Tibial nerve (tissue), 4 donors: ENCODE data around the gene ZNF438. TPM values are rescaled to one million over a fixed set of nuclear protein-coding genes. Genes with fewer than 3 reads are reported as not detected.
A peak's percentile ranks its signal among the peaks of the same experiment; 100 is the strongest.
"Not testable (repeated sequence)": the region's sequence is repeated elsewhere in the genome, so short reads cannot be mapped to it uniquely, and the experiment has no call there.

Experiments used
- DNase-seq, 2 donors: peaks; one replicate each; pipeline ENCODE4 v3.0.0-alpha.2; 2019; ENCODE audit warnings: low spot score in 2 of 2
- H3K27ac ChIP-seq, 4 donors: fragments of 200-600 bp; sonication (generic) in 3 of 4; one replicate each; pipeline ENCODE4 v1.5.1; 2017 to 2019; ENCODE audit warnings: mild to moderate bottlenecking in 1 of 4
- H3K27me3 ChIP-seq, 2 donors: fragments of 200-600 bp; sonication (generic) in 1 of 2; one replicate each; pipeline versions ENCODE4 v1.5.1 to v1.6.0; 2017 to 2019
- H3K36me3 ChIP-seq, 3 donors: fragments of 200-600 bp; sonication (generic); one replicate each; pipeline ENCODE4 v1.5.1; 2018 to 2019
- H3K4me1 ChIP-seq, 4 donors: fragments of 200-600 bp; sonication (generic) in 3 of 4; one replicate each; pipeline ENCODE4 v1.5.1; 2017 to 2019
- H3K4me3 ChIP-seq, 4 donors: fragments of 200-600 bp; sonication (generic) in 3 of 4; one replicate each; pipeline ENCODE4 v1.5.1; 2017 to 2019; ENCODE audit warnings: mild to moderate bottlenecking in 1 of 4, moderate library complexity in 1 of 4
- H3K9me3 ChIP-seq, 4 donors: fragments of 200-600 bp; sonication (generic) in 3 of 4; one replicate each; pipeline ENCODE4 v1.5.1; 2017 to 2019
- EP300 ChIP-seq, 2 donors: sonication (generic); formaldehyde crosslinking; IDR thresholded peaks; one replicate each; pipeline ENCODE4 v1.6.1; 2017; ENCODE audit warnings: antibody characterized with exemption in 2 of 2, mild to moderate bottlenecking in 1 of 2
- POLR2A ChIP-seq, 2 donors: fragments of 450-650 bp; IDR thresholded peaks; one replicate each; pipeline ENCODE4 v1.6.1; 2017; ENCODE audit warnings: antibody characterized with exemption in 2 of 2, mild to moderate bottlenecking in 2 of 2, moderate library complexity in 2 of 2
- WGBS, 2 donors: methylation state at CpG; one replicate each; pipeline ENCODE4 v1.1.5; 2018; 5-methylcytosine and 5-hydroxymethylcytosine counted together
- total RNA-seq, 4 donors: library from RNA; depleted of rRNA; stranded (reverse); fragments of >200 nt; gene quantifications; one replicate each; pipeline ENCODE4 v1.1.0, GENCODE V29; 2016
- TF ChIP-seq, protein P1 (sequence below), 5 experiments: fragments of 200-600 bp in 3 of 5; fragments of 450-650 bp in 2 of 5; sonication (generic) in 3 of 5; IDR thresholded peaks; one replicate each; pipeline ENCODE4 v1.5.1; 2016 to 2019; ENCODE audit warnings: antibody characterized with exemption in 5 of 5, mild to moderate bottlenecking in 3 of 5, moderate library complexity in 2 of 5

ZNF438 gene
- total RNA-seq, 4 donors from 2014 or later, result 10.8 to 26.5 (median 19.7) TPM

DNA sequence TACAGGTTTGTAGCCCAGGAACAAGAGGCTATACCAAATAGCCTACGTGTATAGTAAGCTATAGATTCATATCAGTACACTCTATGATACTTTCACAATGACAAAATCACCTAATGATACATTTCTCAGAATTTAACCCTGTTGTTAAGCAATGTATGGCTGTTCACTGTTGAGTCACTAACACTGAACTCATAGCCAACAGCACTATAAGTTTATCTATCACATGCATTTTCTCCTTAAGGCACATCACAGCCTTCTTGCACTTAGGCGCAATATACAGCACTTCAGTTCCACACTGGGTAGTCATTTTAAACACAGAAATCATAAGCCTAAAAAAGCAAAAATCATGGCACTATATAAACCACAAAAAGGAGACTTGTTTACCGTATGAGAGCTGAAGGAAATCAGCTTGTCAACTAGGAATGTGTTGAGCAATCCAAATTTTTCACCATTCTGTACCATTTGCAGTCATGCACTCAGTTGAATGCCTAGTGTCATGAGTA is 45.6 kb downstream of the ZNF438 start:
- Histone ChIP-seq H3K27ac (peak overlapping the region in 1 of 4 donors; percentile 81), H3K9me3 (no peaks in the 10 kb centered on the region), H3K36me3 (no peaks in the 10 kb centered on the region), H3K4me3 (no peak overlapping the region), H3K4me1 (peaks cover 0 to 47% (median 4%) of the 10 kb centered on the region in 4 donors), H3K27me3 (no peaks in the 10 kb centered on the region)
- DNase-seq, result no peak
- WGBS, 2 donors, result 73 to 75% methylated on average over 3 of the region's 3 CpGs
- TF ChIP-seq POLR2A (IDR thresholded peaks at IDR 0.05) (no peak), EP300 (IDR thresholded peaks at IDR 0.05) (no peak)
- TF ChIP-seq, protein P1, sequence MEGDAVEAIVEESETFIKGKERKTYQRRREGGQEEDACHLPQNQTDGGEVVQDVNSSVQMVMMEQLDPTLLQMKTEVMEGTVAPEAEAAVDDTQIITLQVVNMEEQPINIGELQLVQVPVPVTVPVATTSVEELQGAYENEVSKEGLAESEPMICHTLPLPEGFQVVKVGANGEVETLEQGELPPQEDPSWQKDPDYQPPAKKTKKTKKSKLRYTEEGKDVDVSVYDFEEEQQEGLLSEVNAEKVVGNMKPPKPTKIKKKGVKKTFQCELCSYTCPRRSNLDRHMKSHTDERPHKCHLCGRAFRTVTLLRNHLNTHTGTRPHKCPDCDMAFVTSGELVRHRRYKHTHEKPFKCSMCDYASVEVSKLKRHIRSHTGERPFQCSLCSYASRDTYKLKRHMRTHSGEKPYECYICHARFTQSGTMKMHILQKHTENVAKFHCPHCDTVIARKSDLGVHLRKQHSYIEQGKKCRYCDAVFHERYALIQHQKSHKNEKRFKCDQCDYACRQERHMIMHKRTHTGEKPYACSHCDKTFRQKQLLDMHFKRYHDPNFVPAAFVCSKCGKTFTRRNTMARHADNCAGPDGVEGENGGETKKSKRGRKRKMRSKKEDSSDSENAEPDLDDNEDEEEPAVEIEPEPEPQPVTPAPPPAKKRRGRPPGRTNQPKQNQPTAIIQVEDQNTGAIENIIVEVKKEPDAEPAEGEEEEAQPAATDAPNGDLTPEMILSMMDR (IDR thresholded peaks at IDR 0.05), result no peak

GRCh38 chr10:30985512-30985911 is 46.2 kb downstream of the ZNF438 start:
- no peak for DNase-seq
- Histone ChIP-seq H3K4me1 (peaks cover 0 to 52% (median 6%) of the 10 kb centered on the region in 4 donors), H3K9me3 (no peaks in the 10 kb centered on the region), H3K4me3 (no peak overlapping the region), H3K27ac (peak overlapping the region in 2 of 4 donors; percentile 73 to 81), H3K36me3 (no peaks in the 10 kb centered on the region), H3K27me3 (no peaks in the 10 kb centered on the region)
- TF ChIP-seq POLR2A (IDR thresholded peaks at IDR 0.05), result no peak
- no peak for TF ChIP-seq EP300 (IDR thresholded peaks at IDR 0.05)
- TF ChIP-seq, protein P1 (IDR thresholded peaks at IDR 0.05), result no peak
- WGBS, 2 donors, result 62 to 63% methylated on average over 1 of the region's 1 CpG

DNA sequence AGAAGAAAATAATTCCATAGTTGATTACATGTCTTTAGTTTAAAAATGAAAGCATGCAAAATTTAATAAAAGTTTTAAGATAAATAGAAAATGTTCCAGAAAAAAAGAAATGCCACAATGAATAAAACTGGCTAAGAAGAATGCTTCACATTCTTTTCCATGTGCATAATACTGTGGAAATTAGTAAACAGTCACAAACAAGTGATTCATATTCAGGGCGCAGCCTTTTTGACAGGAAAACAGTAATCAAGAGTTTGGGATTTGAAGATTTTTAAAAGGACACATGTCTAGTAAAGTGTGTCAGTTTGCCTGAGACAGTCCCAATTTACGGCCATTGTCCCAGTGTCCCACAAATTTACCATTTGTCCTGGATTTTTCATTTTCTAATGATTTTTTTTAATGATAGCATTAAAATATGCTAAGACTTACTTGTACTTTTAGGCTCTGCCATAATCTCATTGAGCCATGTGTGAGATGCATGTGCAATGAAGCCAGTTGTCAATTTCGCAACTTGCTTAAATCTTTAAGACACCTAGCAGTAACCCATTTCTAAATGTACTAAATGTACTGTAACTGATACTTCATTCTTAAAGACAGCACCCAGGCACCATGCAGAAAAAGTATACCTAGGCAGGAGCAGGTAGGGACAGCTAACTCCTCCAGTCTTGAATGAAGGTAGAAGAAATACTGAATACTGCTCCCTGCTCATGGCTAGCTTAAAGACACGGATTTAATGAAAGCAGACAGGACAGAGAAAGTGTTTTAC is 46.9 kb downstream of the ZNF438 start:
- 65 to 66% methylated on average over 4 of the region's 4 CpGs for WGBS, 2 donors
- peaks cover 0 to 55% (median 6%) of the 10 kb centered on the region in 4 donors for H3K4me1 ChIP-seq
- peak overlapping the region in 1 of 4 donors; percentile 5 for H3K4me3 ChIP-seq
- H3K27ac ChIP-seq, result peak overlapping the region in 2 of 4 donors; percentile 73 to 81
- TF ChIP-seq EP300 (IDR thresholded peaks at IDR 0.05) (peak in 1 of 2 donors; percentile 35), POLR2A (IDR thresholded peaks at IDR 0.05) (no peak)
- H3K27me3 ChIP-seq, result no peaks in the 10 kb centered on the region
- H3K9me3 ChIP-seq, result peaks cover 0 to under 1% (median 0%) of the 10 kb centered on the region in 4 donors
- peaks cover 0 to under 1% (median 0%) of the 10 kb centered on the region in 3 donors for H3K36me3 ChIP-seq
- DNase-seq, result no peak

DNA sequence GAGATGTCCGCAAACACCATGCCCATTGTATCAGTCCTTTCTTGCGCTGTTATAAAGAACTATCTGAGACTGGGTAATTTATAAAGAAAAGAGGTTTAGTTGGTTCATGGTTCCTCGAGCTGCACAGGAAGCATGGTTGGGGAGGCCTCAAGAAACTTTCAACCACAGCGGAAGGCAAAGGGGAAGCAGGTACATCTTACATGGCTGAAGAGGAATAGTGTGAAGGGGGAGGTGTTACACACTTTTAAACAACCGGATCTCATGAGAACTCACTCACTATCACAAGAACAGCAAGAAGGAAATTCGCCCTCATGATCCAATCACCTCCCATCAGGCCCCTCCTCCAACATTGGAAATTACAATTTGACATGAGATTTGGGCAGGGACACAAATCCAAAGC is 48.5 kb downstream of the ZNF438 start:
- Histone ChIP-seq H3K27ac (peak overlapping the region in 2 of 4 donors; percentile 73 to 81), H3K4me1 (peaks cover 0 to 55% (median 6%) of the 10 kb centered on the region in 4 donors)
- 81 to 88% methylated on average over 6 of the region's 6 CpGs for WGBS, 2 donors
- not testable (repeated sequence) for DNase-seq, H3K4me3 ChIP-seq, H3K27me3 ChIP-seq, H3K9me3 ChIP-seq, H3K36me3 ChIP-seq

GRCh38 chr10:30980951-30981616 is 50.6 kb downstream of the ZNF438 start:
- TF ChIP-seq EP300 (IDR thresholded peaks at IDR 0.05), result peak; percentile 58 to 94
- TF ChIP-seq, protein P1 (IDR thresholded peaks at IDR 0.05), result no peak
- Histone ChIP-seq H3K36me3 (peaks cover 0 to 10% (median 0%) of the 10 kb centered on the region in 3 donors), H3K4me1 (peaks cover 0 to 47% (median 6%) of the 10 kb centered on the region in 4 donors), H3K9me3 (peaks cover 0 to 9% (median 0%) of the 10 kb centered on the region in 4 donors), H3K27me3 (no peaks in the 10 kb centered on the region), H3K27ac (peak overlapping the region in 2 of 4 donors; percentile 58 to 80), H3K4me3 (no peak overlapping the region)
- DNase-seq, result peak; percentile 55 to 83
- 48 to 51% methylated on average over 7 of the region's 7 CpGs for WGBS, 2 donors
